Uterine smooth muscle cell (primary cell): ENCODE data around the gene TMEM212. TPM values are rescaled to one million over a fixed set of nuclear protein-coding genes. Genes with fewer than 3 reads are reported as not detected.

Experiments
- total RNA-seq: library from RNA; depleted of rRNA; stranded (reverse); fragments of >200 nt; gene quantifications from 2 replicates; pipeline ENCODE4 v1.2.3, GENCODE V29; 2014

The TMEM212 gene
- 0.11 TPM in 1 of 2 replicates, not detected in the other for total RNA-seq

GRCh38 chr3:171842864-171843518, at the start of gene TMEM212:
TSS of gene TMEM212 (plus strand) at chr3:171843349. CDS start at chr3:171843384, 35 bp downstream.

GRCh38 chr3:171809861-171810628, 33.1 kb upstream of the TMEM212 start, which contains the start of gene PLD1:
TSS of gene PLD1 (minus strand) at chr3:171810483. CDS start at chr3:171738051, 72,432 bp downstream.

Other genes starting within 250 kb of the TMEM212 start
- gene PLD1, start 32.9 kb upstream of the TMEM212 start, total RNA-seq, result 12.4 and 16.7 TPM in 2 replicates
- 74.1 and 102 TPM in 2 replicates for gene FNDC3B, start 196.2 kb downstream of the TMEM212 start, total RNA-seq